Right lobe of liver (tissue), 6 donors: ENCODE results near the gene PHETA1. TPM values are rescaled to one million over a fixed set of nuclear protein-coding genes. Genes with fewer than 3 reads are reported as not detected.
A peak's percentile ranks its signal among the peaks of the same experiment; 100 is the strongest.

Source experiments
- ATAC-seq, 4 donors: fragments of 200-7000 bp; cut with Tn5 transposase; one replicate each; pipeline ENCODE4 v1.9.1; 2020; ENCODE audit warnings: mild to moderate bottlenecking in 4 of 4, moderate library complexity in 4 of 4
- DNase-seq, 3 donors: peaks; one replicate each; pipeline ENCODE4 v3.0.0-alpha.2; 2020
- H3K27ac ChIP-seq, 3 donors: fragments of 200-600 bp; one replicate each; pipeline ENCODE4 v1.8.0; 2022
- H3K27me3 ChIP-seq, 2 donors: fragments of 200-600 bp; one replicate each; pipeline ENCODE4 v1.8.0; 2022
- H3K36me3 ChIP-seq, 4 donors: fragments of 200-600 bp; sonication (generic) in 1 of 4; one replicate each; pipeline versions ENCODE4 v1.5.1 to v1.8.0; 2017 to 2022; ENCODE audit warnings: control low read depth in 1 of 4
- H3K4me1 ChIP-seq, 4 donors: fragments of 200-600 bp; sonication (generic) in 1 of 4; one replicate each; pipeline versions ENCODE4 v1.5.1 to v1.8.0; 2017 to 2022; ENCODE audit warnings: control low read depth in 1 of 4
- H3K4me3 ChIP-seq, 3 donors: fragments of 200-600 bp; one replicate each; pipeline ENCODE4 v1.8.0; 2022
- H3K9me3 ChIP-seq, 4 donors: fragments of 200-600 bp; sonication (generic) in 1 of 4; one replicate each; pipeline versions ENCODE4 v1.5.1 to v1.8.0; 2017 to 2022; ENCODE audit warnings: control low read depth in 1 of 4
- POLR2A ChIP-seq: fragments of 450-650 bp; IDR thresholded peaks from one replicate; pipeline ENCODE4 v1.6.1; 2017; ENCODE audit warnings: antibody characterized with exemption, mild to moderate bottlenecking
- WGBS: methylation state at CpG from one replicate; pipeline ENCODE4 v1.1.6; 2018; ENCODE audit warnings: low coverage, low lambda C conversion rate; ENCODE audit not compliant: insufficient coverage; ENCODE audit errors: missing lambda C conversion rate; 5-methylcytosine and 5-hydroxymethylcytosine counted together
- intact Hi-C, 2 donors: fragments of 100-400 bp; cut with DNase I; formaldehyde crosslinking; loops; one replicate each; pipeline versions ENCODE4 v1.11.2 to v1.14.1; 2022
- total RNA-seq, 6 experiments: library from RNA; depleted of rRNA in 2 of 6; stranded (reverse); fragments of >200 nt in 2 of 6; fragmentation: NEBNext Ultra II Directional in 3 of 6; extraction: Animal tissue kit (Norgen Biotek cat#: 25700) in 3 of 6; gene quantifications; one replicate each; pipeline versions ENCODE4 v1.1.0 to v1.2.4, GENCODE V29; 2016 to 2023
- TF ChIP-seq, protein P1 (sequence below), 4 donors: fragments of 200-600 bp in 3 of 4; fragments of 450-650 bp in 1 of 4; IDR thresholded peaks; one replicate each; pipeline versions ENCODE4 v1.5.1 to v1.8.0; 2016 to 2022; ENCODE audit warnings: antibody characterized with exemption in 4 of 4, mild to moderate bottlenecking in 2 of 4
- donor health status: DM: no; HTN: yes; CAD: no.
- donor health status: DM: no; HTN: no; CAD: no.
- donor health status: DM: no; HTN: no; CAD: no.
- donor health status: DM: no; HTN: yes; CAD: no.
- donor health status: DM: no; HTN: yes; CAD: no.

The PHETA1 gene
- total RNA-seq, 6 experiments from 2014 or later, result 4.2 to 14.8 (median 7.0) TPM

DNA sequence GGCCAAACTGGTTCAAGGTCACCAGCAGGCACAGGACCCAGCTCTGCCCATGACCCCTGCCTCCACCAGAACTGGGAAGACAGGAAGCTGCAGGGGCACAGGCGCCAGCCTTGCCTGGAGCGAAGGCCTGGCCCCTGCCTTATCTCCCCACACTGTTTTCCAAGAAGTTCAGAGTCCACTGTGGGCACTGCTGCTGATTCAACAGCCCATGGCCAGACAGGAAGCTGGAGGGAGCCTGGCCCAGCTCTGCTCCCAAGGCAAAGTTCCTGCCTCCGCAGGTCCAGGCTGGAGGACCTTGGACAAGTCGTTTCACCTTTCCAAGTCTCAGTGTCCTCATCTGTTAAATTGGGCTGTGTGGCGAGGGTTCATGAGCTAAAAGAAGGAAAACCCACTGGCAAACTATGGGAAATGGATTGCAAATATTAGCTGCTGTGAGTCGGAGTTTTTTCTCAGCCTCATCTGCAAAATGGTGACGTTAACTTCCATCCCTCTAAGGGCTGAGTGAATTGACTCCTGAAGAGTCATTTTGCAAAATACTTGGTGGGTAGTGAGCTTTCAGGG is 1.2 kb downstream of the PHETA1 start:
- DNase-seq, result peak; percentile 71 to 81 (median 80)
- peak overlapping the region; percentile 82 to 90 (median 85) for H3K4me3 ChIP-seq
- peak; percentile 49 for TF ChIP-seq POLR2A
- TF ChIP-seq, protein P1, sequence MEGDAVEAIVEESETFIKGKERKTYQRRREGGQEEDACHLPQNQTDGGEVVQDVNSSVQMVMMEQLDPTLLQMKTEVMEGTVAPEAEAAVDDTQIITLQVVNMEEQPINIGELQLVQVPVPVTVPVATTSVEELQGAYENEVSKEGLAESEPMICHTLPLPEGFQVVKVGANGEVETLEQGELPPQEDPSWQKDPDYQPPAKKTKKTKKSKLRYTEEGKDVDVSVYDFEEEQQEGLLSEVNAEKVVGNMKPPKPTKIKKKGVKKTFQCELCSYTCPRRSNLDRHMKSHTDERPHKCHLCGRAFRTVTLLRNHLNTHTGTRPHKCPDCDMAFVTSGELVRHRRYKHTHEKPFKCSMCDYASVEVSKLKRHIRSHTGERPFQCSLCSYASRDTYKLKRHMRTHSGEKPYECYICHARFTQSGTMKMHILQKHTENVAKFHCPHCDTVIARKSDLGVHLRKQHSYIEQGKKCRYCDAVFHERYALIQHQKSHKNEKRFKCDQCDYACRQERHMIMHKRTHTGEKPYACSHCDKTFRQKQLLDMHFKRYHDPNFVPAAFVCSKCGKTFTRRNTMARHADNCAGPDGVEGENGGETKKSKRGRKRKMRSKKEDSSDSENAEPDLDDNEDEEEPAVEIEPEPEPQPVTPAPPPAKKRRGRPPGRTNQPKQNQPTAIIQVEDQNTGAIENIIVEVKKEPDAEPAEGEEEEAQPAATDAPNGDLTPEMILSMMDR (IDR thresholded peaks at IDR 0.05), result no peak
- ATAC-seq, result peak; percentile 54 to 69 (median 66)
- H3K4me1 ChIP-seq, result peaks cover 0 to 32% (median 11%) of the 10 kb centered on the region in 4 donors
- peak overlapping the region; percentile 28 to 58 (median 55) for H3K27ac ChIP-seq
- no peaks in the 10 kb centered on the region for H3K9me3 ChIP-seq
- H3K27me3 ChIP-seq, result no peaks in the 10 kb centered on the region
- intact Hi-C loops, result no loop called here
- WGBS, result 31% methylated on average over 5 of the region's 7 CpGs
- H3K36me3 ChIP-seq, result no peaks in the 10 kb centered on the region

DNA sequence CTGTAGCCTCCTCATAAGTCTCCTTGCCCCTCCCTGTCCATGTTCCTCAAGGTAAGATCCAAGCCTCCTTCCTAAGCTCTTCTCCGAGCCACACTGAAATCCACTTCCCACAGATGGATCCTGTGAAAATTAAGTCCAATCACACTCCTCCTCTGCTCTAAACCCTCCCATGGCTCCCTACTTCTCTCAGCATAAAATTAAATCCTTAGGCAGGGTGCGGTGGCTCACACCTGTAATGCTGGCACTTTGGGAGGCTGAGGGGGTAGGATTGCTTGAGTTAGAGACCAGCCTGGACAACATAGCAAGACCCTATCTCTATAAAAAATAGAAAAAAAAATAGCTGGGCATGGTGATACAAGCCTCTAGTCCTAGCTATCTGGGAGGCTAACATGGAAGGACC is 2.3 kb downstream of the PHETA1 start:
- Histone ChIP-seq H3K27ac (no peak overlapping the region), H3K9me3 (no peaks in the 10 kb centered on the region), H3K4me1 (peaks cover 0 to 43% (median 11%) of the 10 kb centered on the region in 4 donors), H3K4me3 (no peak overlapping the region), H3K36me3 (no peaks in the 10 kb centered on the region), H3K27me3 (no peaks in the 10 kb centered on the region)
- no peak for DNase-seq
- intact Hi-C loops, result no loop called here
- WGBS, result 84% methylated on average over 2 of the region's 2 CpGs
- ATAC-seq, result no peak
- no peak for TF ChIP-seq POLR2A
- TF ChIP-seq, protein P1 (IDR thresholded peaks at IDR 0.05), result no peak

DNA sequence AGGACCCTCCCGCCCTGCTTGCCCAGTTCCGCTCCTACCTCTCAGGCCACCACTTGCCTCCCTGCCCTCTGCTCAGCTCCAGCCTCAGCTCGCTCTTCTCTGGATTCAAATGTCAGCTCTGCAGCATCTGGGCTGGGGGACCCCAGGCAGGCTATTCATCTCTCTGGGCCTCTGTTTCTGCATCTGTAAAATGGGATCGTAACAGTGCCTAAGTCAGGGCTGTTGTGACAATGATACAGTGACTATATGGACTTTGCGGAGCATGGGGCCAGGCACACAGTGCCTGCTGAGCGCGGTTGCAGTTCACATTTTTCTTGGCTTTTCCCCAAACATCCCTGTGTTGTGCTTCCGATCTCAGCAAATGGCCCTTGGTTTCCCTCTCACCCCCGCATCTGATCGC is 2.8 kb downstream of the PHETA1 start:
- TF ChIP-seq, protein P1 (IDR thresholded peaks at IDR 0.05), result no peak
- no peak for TF ChIP-seq POLR2A
- no peaks in the 10 kb centered on the region for H3K27me3 ChIP-seq
- no peak overlapping the region for H3K27ac ChIP-seq
- intact Hi-C loops, result no loop called here
- no peak overlapping the region for H3K4me3 ChIP-seq
- H3K9me3 ChIP-seq, result no peaks in the 10 kb centered on the region
- peaks cover 0 to 48% (median 11%) of the 10 kb centered on the region in 4 donors for H3K4me1 ChIP-seq
- no peaks in the 10 kb centered on the region for H3K36me3 ChIP-seq
- DNase-seq (no peak), ATAC-seq (no peak)
- WGBS, result 95% methylated on average over 10 of the region's 10 CpGs

DNA sequence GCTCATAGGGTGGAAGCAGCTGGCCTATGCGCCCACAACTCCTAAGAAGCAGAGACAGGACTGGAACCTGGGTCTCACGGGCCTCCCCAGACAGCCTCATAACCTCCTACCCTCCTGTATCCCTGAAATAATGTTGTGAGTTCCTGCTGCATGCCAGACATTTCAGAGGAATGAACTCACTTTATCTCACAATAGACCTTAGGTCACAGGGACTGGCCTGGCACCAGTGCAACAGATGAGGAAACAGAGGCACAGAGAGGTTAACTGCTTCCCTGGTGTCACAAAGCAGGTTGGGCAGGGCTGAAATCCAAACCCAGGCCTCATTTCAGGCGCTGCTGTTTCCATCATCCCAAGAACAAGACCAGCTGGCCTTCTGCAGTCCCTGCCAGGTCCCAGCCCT is 5.3 kb downstream of the PHETA1 start:
- no peak overlapping the region for H3K27ac ChIP-seq
- peaks cover 0 to 48% (median 11%) of the 10 kb centered on the region in 4 donors for H3K4me1 ChIP-seq
- WGBS, result 50% methylated on average over 1 of the region's 3 CpGs

More for the DNA sequence above, 5.3 kb downstream of the PHETA1 start:
- Histone ChIP-seq H3K36me3 (no peaks in the 10 kb centered on the region), H3K9me3 (no peaks in the 10 kb centered on the region), H3K27me3 (no peaks in the 10 kb centered on the region), H3K4me3 (no peak overlapping the region)
- intact Hi-C loops, result no loop called here
- DNase-seq, result no peak
- ATAC-seq, result no peak
- no peak for TF ChIP-seq POLR2A
- TF ChIP-seq, protein P1 (IDR thresholded peaks at IDR 0.05), result no peak
